Stimulated activated CD8-positive, alpha-beta memory T cell treated with anti-CD3 and anti-CD28 coated beads, Interleukin-15, amount 100 ng/mL, for 1 hour (primary cell): Measurements from ENCODE around the gene GPR39.

Experiments used
- DNase-seq: peaks from one replicate; pipeline ENCODE4 v3.0.0-alpha.2; 2020; ENCODE audit warnings: low read depth

GPR39 gene

GRCh38 chr2:132446444-132446843 is 29.8 kb downstream of the GPR39 start:
- no peak for DNase-seq

GRCh38 chr2:132448331-132448730 is 31.7 kb downstream of the GPR39 start:
- no peak for DNase-seq

GRCh38 chr2:132448771-132449170 is 32.2 kb downstream of the GPR39 start:
- no peak for DNase-seq

- no peak for DNase-seq
Observed at GRCh38 chr2:132449868-132450267, 33.3 kb downstream of the GPR39 start.

- DNase-seq, result no peak
Observed at GRCh38 chr2:132460781-132461180, 44.2 kb downstream of the GPR39 start.

GRCh38 chr2:132462236-132462635 is 45.6 kb downstream of the GPR39 start:
- DNase-seq, result no peak

GRCh38 chr2:132463719-132464118 is 47.1 kb downstream of the GPR39 start:
- DNase-seq, result no peak

GRCh38 chr2:132465917-132466316 is 49.3 kb downstream of the GPR39 start:
- DNase-seq, result no peak

- DNase-seq, result no peak
Observed at GRCh38 chr2:132466428-132467028, 49.9 kb downstream of the GPR39 start.

- no peak for DNase-seq
Observed at GRCh38 chr2:132468821-132469675, 52.4 kb downstream of the GPR39 start.

GRCh38 chr2:132470746-132471145 is 54.1 kb downstream of the GPR39 start:
- DNase-seq, result no peak

GRCh38 chr2:132473174-132473883 is 56.7 kb downstream of the GPR39 start:
- no peak for DNase-seq

- no peak for DNase-seq
Observed at GRCh38 chr2:132475615-132476014, 59.0 kb downstream of the GPR39 start.

GRCh38 chr2:132477436-132477835 is 60.8 kb downstream of the GPR39 start:
- DNase-seq, result no peak

- DNase-seq, result no peak
Observed at GRCh38 chr2:132477962-132478361, 61.4 kb downstream of the GPR39 start.

GRCh38 chr2:132478461-132479105 is 62.0 kb downstream of the GPR39 start:
- no peak for DNase-seq

- DNase-seq, result no peak
Observed at GRCh38 chr2:132479155-132479554, 62.5 kb downstream of the GPR39 start.

- no peak for DNase-seq
Observed at GRCh38 chr2:132482821-132483220, 66.2 kb downstream of the GPR39 start.

- DNase-seq, result no peak
Observed at GRCh38 chr2:132484144-132484543, 67.5 kb downstream of the GPR39 start.

GRCh38 chr2:132488491-132488890 is 71.9 kb downstream of the GPR39 start:
- DNase-seq, result no peak

GRCh38 chr2:132489150-132489549 is 72.5 kb downstream of the GPR39 start:
- no peak for DNase-seq

GRCh38 chr2:132495881-132496280 is 79.3 kb downstream of the GPR39 start:
- no peak for DNase-seq

GRCh38 chr2:132496555-132496954 is 80.0 kb downstream of the GPR39 start:
- DNase-seq, result no peak
